GM10266 (cell line): ENCODE measurements around the gene THRB.

ENCODE experiments used
- DNase-seq: peaks from one replicate; pipeline ENCODE4 v3.0.0; 2012; ENCODE audit errors: extremely low spot score
- TF ChIP-seq, protein P1 (sequence below): IDR thresholded peaks from 2 replicates; pipeline ENCODE4 v1.5.1; 2012; ENCODE audit warnings: mild to moderate bottlenecking, low read depth; ENCODE audit not compliant: control insufficient read depth, insufficient read depth; ENCODE audit errors: missing control alignments

Gene THRB

DNA sequence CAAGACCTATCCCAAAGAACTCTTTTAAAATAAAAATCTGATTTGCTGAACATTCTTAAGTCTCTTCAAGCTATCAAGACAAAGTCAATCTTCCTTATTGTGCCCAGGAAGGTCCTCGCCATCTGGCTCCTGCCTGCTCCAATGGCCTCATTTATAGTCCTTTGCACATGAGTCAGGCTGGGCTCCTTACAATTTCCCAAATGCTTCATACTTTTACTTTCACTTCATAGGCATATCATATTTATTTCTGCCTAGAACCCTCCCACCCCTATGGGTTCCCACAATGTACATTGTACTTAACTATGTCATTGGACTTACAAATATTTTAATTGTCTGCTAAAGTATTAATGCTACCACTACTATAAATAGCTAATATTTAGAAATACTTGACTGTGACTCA is 9.1 kb downstream of the THRB start:
- no peak for DNase-seq
- TF ChIP-seq, protein P1, sequence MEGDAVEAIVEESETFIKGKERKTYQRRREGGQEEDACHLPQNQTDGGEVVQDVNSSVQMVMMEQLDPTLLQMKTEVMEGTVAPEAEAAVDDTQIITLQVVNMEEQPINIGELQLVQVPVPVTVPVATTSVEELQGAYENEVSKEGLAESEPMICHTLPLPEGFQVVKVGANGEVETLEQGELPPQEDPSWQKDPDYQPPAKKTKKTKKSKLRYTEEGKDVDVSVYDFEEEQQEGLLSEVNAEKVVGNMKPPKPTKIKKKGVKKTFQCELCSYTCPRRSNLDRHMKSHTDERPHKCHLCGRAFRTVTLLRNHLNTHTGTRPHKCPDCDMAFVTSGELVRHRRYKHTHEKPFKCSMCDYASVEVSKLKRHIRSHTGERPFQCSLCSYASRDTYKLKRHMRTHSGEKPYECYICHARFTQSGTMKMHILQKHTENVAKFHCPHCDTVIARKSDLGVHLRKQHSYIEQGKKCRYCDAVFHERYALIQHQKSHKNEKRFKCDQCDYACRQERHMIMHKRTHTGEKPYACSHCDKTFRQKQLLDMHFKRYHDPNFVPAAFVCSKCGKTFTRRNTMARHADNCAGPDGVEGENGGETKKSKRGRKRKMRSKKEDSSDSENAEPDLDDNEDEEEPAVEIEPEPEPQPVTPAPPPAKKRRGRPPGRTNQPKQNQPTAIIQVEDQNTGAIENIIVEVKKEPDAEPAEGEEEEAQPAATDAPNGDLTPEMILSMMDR: no peak

DNA sequence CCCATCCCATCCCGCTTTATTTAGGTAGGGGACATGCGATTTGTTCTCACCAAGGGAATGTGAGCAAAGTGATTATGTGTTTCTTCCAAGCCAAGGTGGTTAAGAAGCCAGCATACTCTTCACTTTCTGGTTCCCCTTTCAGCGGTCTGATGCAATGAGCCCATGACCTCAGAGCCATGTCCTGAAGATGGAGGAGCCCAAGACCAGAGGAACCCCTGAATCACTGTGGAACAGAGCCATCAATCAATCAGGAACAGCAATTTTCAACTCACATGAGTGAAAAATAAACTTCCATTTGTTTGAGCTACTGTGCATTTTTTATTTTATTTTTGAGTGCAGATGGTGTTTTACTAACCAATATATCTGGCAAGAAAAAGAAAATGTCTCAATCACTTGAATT is 10.8 kb downstream of the THRB start:
- DNase-seq: no peak
- TF ChIP-seq, protein P1: no peak

DNA sequence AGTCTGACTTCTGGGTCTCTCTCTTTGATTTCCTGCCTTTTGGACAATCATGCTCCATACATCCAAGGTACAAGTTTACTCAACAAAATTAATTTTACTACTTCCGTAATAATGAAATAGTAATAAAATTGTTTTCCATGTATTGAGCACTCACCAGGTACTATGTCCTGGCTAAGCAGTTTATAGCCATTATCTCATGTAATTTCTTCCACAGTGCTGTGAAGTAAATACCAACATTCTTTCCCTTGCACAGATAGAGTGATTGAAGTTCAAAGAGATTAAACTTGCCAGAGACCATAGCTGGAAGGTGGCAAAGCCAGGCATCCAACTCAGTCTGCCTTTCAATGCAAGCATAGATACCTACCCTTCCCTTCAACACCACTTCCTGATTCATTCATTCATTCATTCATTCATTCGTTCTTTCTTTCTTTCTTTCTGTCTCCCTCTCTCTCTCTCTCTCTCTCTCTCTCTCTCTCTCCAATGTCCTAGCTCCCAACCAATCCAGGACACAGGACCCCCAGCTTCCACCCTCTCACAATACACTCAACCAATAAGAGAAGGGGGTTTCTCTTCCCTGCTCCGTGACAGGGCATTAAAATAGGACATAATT is 12.4 kb downstream of the THRB start:
- TF ChIP-seq, protein P1: no peak

DNA sequence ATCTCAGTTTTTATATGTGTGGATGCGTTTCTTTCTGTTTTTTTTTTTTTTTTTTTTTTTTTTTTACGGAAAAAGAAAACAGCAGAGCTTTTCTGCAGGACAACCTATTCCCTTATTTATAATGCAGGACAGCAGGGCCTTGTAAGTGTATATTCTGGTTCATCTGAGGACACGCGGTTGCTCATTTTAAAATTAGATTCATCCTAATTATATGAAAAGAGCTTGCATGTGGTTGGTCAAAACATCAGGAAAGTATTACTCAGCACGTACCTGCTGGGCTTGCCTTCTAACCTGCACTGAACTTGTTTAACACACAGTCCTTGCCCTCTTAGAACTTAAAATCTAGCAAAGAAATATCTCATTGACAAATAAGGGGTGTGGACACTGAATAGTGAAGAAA is 13.5 kb downstream of the THRB start:
- no peak for DNase-seq
- TF ChIP-seq, protein P1: no peak

More for the DNA sequence above, 12.4 kb downstream of the THRB start:
- no peak for DNase-seq

DNA sequence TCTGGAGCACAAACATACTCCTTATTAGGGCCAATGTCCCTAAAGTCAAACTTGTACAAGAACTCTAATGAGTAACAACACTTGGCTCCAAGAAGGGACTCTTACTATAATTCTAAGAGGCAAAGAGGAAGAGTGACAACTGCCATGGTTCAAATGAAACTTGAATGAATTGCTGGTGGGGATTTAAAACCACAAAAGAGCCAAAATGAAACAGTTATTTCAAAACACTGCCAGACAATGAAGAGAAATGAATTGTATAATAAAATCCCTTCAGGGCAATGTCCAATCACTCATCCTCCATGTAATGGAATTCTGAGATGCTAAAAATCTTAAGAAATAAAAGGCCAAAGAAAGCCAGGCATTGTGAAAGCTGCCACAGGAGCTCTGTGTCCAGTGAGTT is 14.2 kb downstream of the THRB start:
- TF ChIP-seq, protein P1: no peak

DNA sequence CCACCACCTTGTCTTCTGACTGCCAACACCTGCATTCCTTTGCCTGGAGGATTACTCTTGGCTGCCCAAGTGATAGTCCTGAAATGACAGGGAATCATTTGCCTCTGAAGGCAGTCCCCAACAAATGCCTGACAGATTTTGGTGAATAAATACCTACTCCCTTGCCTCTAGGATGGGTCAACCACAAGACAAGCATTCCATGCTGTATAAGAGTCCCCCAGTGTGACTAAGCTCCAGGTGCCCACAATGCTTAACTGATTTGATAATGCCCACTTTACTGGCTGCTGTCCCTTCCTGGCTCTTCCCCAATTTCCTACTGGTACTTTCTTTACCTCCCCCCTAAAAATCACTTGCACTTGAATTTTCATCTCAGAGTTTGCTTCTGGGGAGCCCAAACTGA is 14.8 kb downstream of the THRB start:
- no peak for DNase-seq
- TF ChIP-seq, protein P1: no peak

More for the DNA sequence above, 14.2 kb downstream of the THRB start:
- no peak for DNase-seq

DNA sequence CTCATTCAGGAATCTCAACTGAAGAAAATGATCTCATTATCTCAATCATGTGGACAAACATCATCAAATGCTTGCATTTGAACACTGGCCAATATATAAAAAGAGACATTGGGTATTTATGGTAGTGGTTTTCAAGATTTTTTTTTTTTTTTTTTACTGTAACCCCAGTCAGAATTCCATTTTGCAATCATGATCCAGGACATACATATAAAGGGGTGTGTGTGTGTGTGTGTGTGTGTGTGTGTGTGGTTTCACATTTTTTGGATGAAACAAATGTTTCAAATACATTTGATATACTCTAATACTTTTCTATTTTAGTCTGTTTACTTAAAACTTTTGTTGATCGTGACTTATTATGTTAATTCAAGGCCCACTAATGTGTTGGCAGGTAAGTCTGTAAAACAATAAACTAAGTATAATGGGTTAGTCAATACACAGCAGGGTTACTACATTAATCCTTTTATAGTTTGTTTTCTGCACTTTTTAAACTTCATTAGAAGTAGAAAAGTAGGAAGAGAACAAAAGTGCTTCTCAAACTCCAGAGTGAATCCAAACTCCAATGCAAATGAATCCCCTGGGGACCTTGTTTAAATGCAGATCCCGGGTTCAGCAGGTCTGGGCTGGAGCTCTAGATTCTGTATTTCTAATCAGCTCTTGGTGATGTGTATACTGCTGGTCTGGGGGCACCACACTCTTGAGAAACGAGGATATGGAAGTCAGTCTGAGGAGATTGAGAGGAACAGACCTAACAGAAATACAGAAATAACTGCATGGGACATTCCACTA is 17.6 kb downstream of the THRB start:
- TF ChIP-seq, protein P1: no peak
- no peak for DNase-seq
